HCT116 (cell line): ENCODE measurements around the gene JAM3. TPM values are rescaled to one million over a fixed set of nuclear protein-coding genes. Genes with fewer than 3 reads are reported as not detected.

Experiments
- ATAC-seq: fragments of 200-7000 bp; cut with Tn5 transposase; 2 replicates; pipeline ENCODE4 v1.9.1; 2020; ENCODE audit warnings: mild to moderate bottlenecking, moderate library complexity
- BruUV-seq: library from RNA; stranded (reverse); fragments of 400-500 nt; replicated peaks from 2 replicates; lab custom pipeline; 2021; lab: Mats Ljungman, UMichigan
- CTCF ChIA-PET: fragments of 300-600 bp; sonication (Branson Sonifier 250); formaldehyde crosslinking; loops from one replicate; lab custom pipeline; 2021; ENCODE audit warnings: antibody characterized with exemption; lab: Charles Lee
- POLR2A ChIA-PET: fragments of 300-600, 350-600 bp; sonication (Branson Sonifier 250); formaldehyde crosslinking; loops from one replicate; lab custom pipeline; 2021; ENCODE audit warnings: antibody characterized with exemption; lab: Charles Lee
- RAD21 ChIA-PET, 2 experiments: fragments of 300-600 bp; sonication (Branson Sonifier 250); formaldehyde crosslinking; loops; one replicate each; lab custom pipeline; 2023; ENCODE audit warnings: low total read pairs in 2 of 2; ENCODE audit not compliant: uncharacterized antibody in 2 of 2, unreplicated experiment in 2 of 2, low non-redundant PET in 1 of 2; lab: Charles Lee
- DNase-seq: peaks from one replicate; pipeline ENCODE4 v3.0.0-alpha.2; 2010; ENCODE audit warnings: low read depth, low spot score
- H2AFZ ChIP-seq: fragments of 200-600 bp; shearing (Covaris generic), sonication (generic); 2 replicates; pipeline ENCODE4 v1.6.1; 2017; ENCODE audit warnings: low read depth, mixed run types, mixed read lengths, antibody characterized with exemption, low read length; ENCODE audit not compliant: poor library complexity, severe bottlenecking
- H3K27ac ChIP-seq: 2 replicates; pipeline ENCODE4 v1.5.1; 2012; ENCODE audit warnings: low read depth, low read length
- H3K27me3 ChIP-seq: fragments of 200-600 bp; sonication (generic); 2 replicates; pipeline ENCODE4 v1.6.1; 2016; ENCODE audit warnings: mixed run types, low read length, mixed read lengths; ENCODE audit not compliant: insufficient read depth
- H3K36me3 ChIP-seq, 2 experiments: fragments of 200-500 bp in 1 of 2; fragments of 200-600 bp in 1 of 2; sonication (Bioruptor generic) in 1 of 2; sonication (generic) in 1 of 2; 2 replicates each; pipeline versions ENCODE4 v1.5.1 to v1.6.1; 2014 to 2016; ENCODE audit warnings: low read length in 2 of 2, inconsistent platforms in 1 of 2, mixed read lengths in 1 of 2, mixed run types in 1 of 2; ENCODE audit not compliant: insufficient read depth in 2 of 2, control insufficient read depth in 1 of 2
- H3K4me1 ChIP-seq, 2 experiments: fragments of 200-600 bp in 1 of 2; sonication (generic) in 1 of 2; 2 replicates each; pipeline versions ENCODE4 v1.5.1 to v1.6.1; 2012 to 2017; ENCODE audit warnings: low read length in 2 of 2, inconsistent platforms in 1 of 2, mild to moderate bottlenecking in 1 of 2, mixed read lengths in 1 of 2, mixed run types in 1 of 2, moderate library complexity in 1 of 2; ENCODE audit not compliant: insufficient read depth in 2 of 2, control insufficient read depth in 1 of 2
- H3K4me2 ChIP-seq: fragments of 200-600 bp; sonication (generic); 2 replicates; pipeline ENCODE4 v1.6.1; 2017; ENCODE audit warnings: mixed run types, low read length, mixed read lengths
- H3K4me3 ChIP-seq, 2 experiments: fragments of 200-600 bp in 1 of 2; sonication (generic) in 1 of 2; replicated peaks in 1 of 2; 2 replicates each; pipeline ENCODE4 v1.5.1; 2011 to 2016; ENCODE audit warnings: low read length in 2 of 2, control low read depth in 1 of 2, low read depth in 1 of 2, mild to moderate bottlenecking in 1 of 2, mixed read lengths in 1 of 2, mixed run types in 1 of 2
- H3K79me2 ChIP-seq: fragments of 200-600 bp; sonication (generic); 2 replicates; pipeline ENCODE4 v1.6.1; 2017; ENCODE audit warnings: mild to moderate bottlenecking, mixed run types, low read length, moderate library complexity, mixed read lengths; ENCODE audit not compliant: insufficient read depth
- H3K9ac ChIP-seq: fragments of 200-600 bp; sonication (generic); 2 replicates; pipeline ENCODE4 v1.6.1; 2016; ENCODE audit warnings: low read length, mixed read lengths
- H3K9me2 ChIP-seq: fragments of 200-600 bp; sonication (generic), shearing (Covaris generic); 2 replicates; pipeline ENCODE4 v1.6.1; 2017; ENCODE audit warnings: mixed run types, mild to moderate bottlenecking, moderate library complexity; ENCODE audit not compliant: insufficient read depth
- H3K9me3 ChIP-seq, 2 experiments: fragments of 200-500 bp in 1 of 2; fragments of 200-600 bp in 1 of 2; sonication (Bioruptor generic) in 1 of 2; sonication (generic) in 1 of 2; 2 replicates each; pipeline ENCODE4 v1.6.1; 2014 to 2017; ENCODE audit warnings: low read length in 2 of 2, mixed read lengths in 2 of 2, inconsistent platforms in 1 of 2, low read depth in 1 of 2, mild to moderate bottlenecking in 1 of 2, mixed run types in 1 of 2, moderate library complexity in 1 of 2; ENCODE audit not compliant: control insufficient read depth in 1 of 2, insufficient read depth in 1 of 2
- H4K20me1 ChIP-seq: fragments of 200-600 bp; sonication (generic), shearing (Covaris generic); 2 replicates; pipeline ENCODE4 v1.6.1; 2017; ENCODE audit warnings: mixed run types, mild to moderate bottlenecking, moderate library complexity; ENCODE audit not compliant: insufficient read depth
- ATF3 ChIP-seq: IDR thresholded peaks from 2 replicates; pipeline ENCODE4 v1.6.1; 2012
- CTCF ChIP-seq, 3 experiments: fragments of 200-600 bp in 1 of 3; sonication (generic) in 1 of 3; IDR thresholded peaks in 2 of 3; conservative IDR thresholded peaks in 1 of 3; 2 replicates each; pipeline ENCODE4 v1.5.1; 2012 to 2017; ENCODE audit warnings: low read depth in 2 of 3, low read length in 2 of 3, antibody characterized with exemption in 1 of 3, borderline replicate concordance in 1 of 3, control low read depth in 1 of 3, mild to moderate bottlenecking in 1 of 3, mixed read lengths in 1 of 3, mixed run types in 1 of 3, moderate library complexity in 1 of 3; ENCODE audit not compliant: insufficient read depth in 1 of 3
- ELF1 ChIP-seq: IDR thresholded peaks from 2 replicates; pipeline ENCODE4 v1.6.1; 2012; ENCODE audit warnings: low read depth, borderline replicate concordance
- EZH2phosphoT487 ChIP-seq: fragments of 200-600 bp; IDR thresholded peaks from 2 replicates; pipeline ENCODE4 v1.6.1; 2018; ENCODE audit warnings: antibody characterized with exemption, borderline replicate concordance
- FOSL1 ChIP-seq: IDR thresholded peaks from 2 replicates; pipeline ENCODE4 v1.6.1; 2012; ENCODE audit warnings: low read depth
- POLR2A ChIP-seq: IDR thresholded peaks from 2 replicates; pipeline ENCODE4 v1.7.0; 2011; ENCODE audit warnings: borderline replicate concordance; ENCODE audit not compliant: insufficient read depth, insufficient read length; ENCODE audit errors: extremely low read depth
- POLR2AphosphoS5 ChIP-seq: IDR thresholded peaks from 2 replicates; pipeline ENCODE4 v1.6.1; 2011; ENCODE audit warnings: mild to moderate bottlenecking, low read depth, low read length, moderate library complexity
- REST ChIP-seq: IDR thresholded peaks from 2 replicates; pipeline ENCODE4 v1.6.1; 2012; ENCODE audit warnings: low read depth
- SIN3A ChIP-seq: IDR thresholded peaks from 2 replicates; pipeline ENCODE4 v1.6.1; 2012; ENCODE audit warnings: low read depth
- SRF ChIP-seq: IDR thresholded peaks from 2 replicates; pipeline ENCODE4 v1.6.1; 2012; ENCODE audit warnings: low read depth
- ZFX ChIP-seq: fragments of 450-650 bp; IDR thresholded peaks from 2 replicates; pipeline ENCODE4 v1.6.1; 2017
- ZNF274 ChIP-seq: fragments of 200-500 bp; sonication (Bioruptor generic); IDR thresholded peaks from 2 replicates; pipeline ENCODE4 v1.6.1; 2014; ENCODE audit warnings: mild to moderate bottlenecking, low read depth, low read length, inconsistent platforms
- intact Hi-C: fragments of 100-400 bp; cut with micrococcal nuclease; formaldehyde crosslinking; loops from 2 replicates; pipeline ENCODE4 v1.10.0; 2022
- total RNA-seq: library from RNA; stranded (reverse); gene quantifications from one replicate; pipeline ENCODE4 v1.2.1, GENCODE V29; 2021; ENCODE audit not compliant: unreplicated experiment

JAM3 gene
- total RNA-seq, 1 experiment from 2014 or later = 0.25 TPM

- H2AFZ ChIP-seq = peak overlapping the region; percentile 15
- 0 out of 2 replicates have a peak, but pooled peaks have one; percentile 35 for ATAC-seq
- DNase-seq = no peak
- H3K9me2 ChIP-seq = no peaks in the 10 kb centered on the region
- H3K79me2 ChIP-seq = no peaks in the 10 kb centered on the region
- no peak overlapping the region for H3K27ac ChIP-seq
- H3K9me3 ChIP-seq = no peaks in the 10 kb centered on the region
- H3K4me1 ChIP-seq = peaks cover 0 to 5% of the 10 kb centered on the region in 2 experiments; a peak in 1 of 4 replicates
- TF ChIP-seq FOSL1 = peak; percentile 30; the same call in 1 of the 2 replicates
- no peak for TF ChIP-seq CTCF (IDR thresholded peaks at IDR 0.05 in 2 of 3, conservative IDR thresholded peaks at IDR 0.05 in 1 of 3; ENCODE audit: borderline replicate concordance in 1 of 3, insufficient read depth in 1 of 3, low read depth in 2 of 3, low read length in 2 of 3)
- H4K20me1 ChIP-seq = no peaks in the 10 kb centered on the region
- H3K4me3 ChIP-seq = no peak overlapping the region
- ChIA-PET RAD21 (no interaction called here), POLR2A (no interaction called here), CTCF (no interaction called here)
- no TSS peak for BruUV-seq
- H3K36me3 ChIP-seq = no peaks in the 10 kb centered on the region
- intact Hi-C loops = no loop called here
- H3K4me2 ChIP-seq = no peak overlapping the region
- H3K9ac ChIP-seq = no peak overlapping the region
- H3K27me3 ChIP-seq = peaks cover 32% of the 10 kb centered on the region
These were observed 44.3 kb upstream of the JAM3 start for GRCh38 chr11:134024420-134025081.

GRCh38 chr11:134025082-134025429 is 43.8 kb upstream of the JAM3 start:
- Histone ChIP-seq H2AFZ (no peak overlapping the region), H3K36me3 (no peaks in the 10 kb centered on the region), H4K20me1 (no peaks in the 10 kb centered on the region), H3K9ac (no peak overlapping the region), H3K9me2 (no peaks in the 10 kb centered on the region), H3K9me3 (no peaks in the 10 kb centered on the region), H3K27ac (no peak overlapping the region), H3K4me2 (no peak overlapping the region), H3K27me3 (peaks cover 32% of the 10 kb centered on the region), H3K4me1 (peaks cover 0 to 5% of the 10 kb centered on the region in 2 experiments; a peak in 1 of 4 replicates), H3K79me2 (no peaks in the 10 kb centered on the region), H3K4me3 (no peak overlapping the region)
- BruUV-seq = no TSS peak
- intact Hi-C loops = no loop called here
- ChIA-PET POLR2A (no interaction called here), CTCF (no interaction called here), RAD21 (no interaction called here)
- ATAC-seq = no peak
- no peak for DNase-seq
- no peak for TF ChIP-seq SIN3A
- no peak for TF ChIP-seq SRF
- TF ChIP-seq POLR2A = no peak
- no peak for TF ChIP-seq REST
- no peak for TF ChIP-seq ZNF274
- TF ChIP-seq EZH2phosphoT487 = no peak
- no peak for TF ChIP-seq POLR2AphosphoS5
- no peak for TF ChIP-seq ELF1
- no peak for TF ChIP-seq ZFX
- TF ChIP-seq ATF3 = no peak
